HepG2 (cell line): ENCODE measurements around the gene TMCC2. TPM values are rescaled to one million over a fixed set of nuclear protein-coding genes. Genes with fewer than 3 reads are reported as not detected.

Experiments
- AGO2 ChIP-seq: fragments of 200-400 bp; formaldehyde crosslinking; optimal IDR thresholded peaks from 2 replicates; pipeline ENCODE3; 2017; ENCODE audit warnings: mild to moderate bottlenecking, low read depth, low read length, moderate library complexity
- CREM ChIP-seq, 2 experiments: sonication (generic) in 1 of 2; formaldehyde crosslinking in 1 of 2; IDR thresholded peaks; 2 replicates each; pipeline versions ENCODE4 v1.4.0 to v1.6.1; 2016 to 2020; ENCODE audit warnings: antibody characterized with exemption in 1 of 2, mild to moderate bottlenecking in 1 of 2, missing genetic modification reagents in 1 of 2
- ELK4 ChIP-seq: sonication (generic); formaldehyde crosslinking; IDR thresholded peaks from 2 replicates; pipeline ENCODE4 v1.9.0; 2021; ENCODE audit warnings: missing genetic modification reagents, borderline replicate concordance
- GPBP1L1 ChIP-seq: sonication (generic); formaldehyde crosslinking; IDR thresholded peaks from 2 replicates; pipeline ENCODE4 v1.5.0; 2020; ENCODE audit warnings: mild to moderate bottlenecking, missing genetic modification reagents
- HHEX ChIP-seq: IDR thresholded peaks from 2 replicates; pipeline ENCODE4 v1.6.1; 2016; ENCODE audit warnings: control low read depth
- HIVEP1 ChIP-seq: sonication (generic); formaldehyde crosslinking; IDR thresholded peaks from 2 replicates; pipeline ENCODE4 v1.4.0; 2020; ENCODE audit warnings: mild to moderate bottlenecking, missing genetic modification reagents
- HMG20A ChIP-seq: IDR thresholded peaks from 2 replicates; pipeline ENCODE4 v1.6.1; 2016; ENCODE audit warnings: borderline replicate concordance
- MAFK ChIP-seq, 2 experiments: IDR thresholded peaks in 1 of 2; conservative IDR thresholded peaks in 1 of 2; 2 replicates each; pipeline ENCODE4 v1.6.1; 2011; ENCODE audit warnings: improper control_type of control experiment in 2 of 2, low read length in 2 of 2
- MLXIP ChIP-seq: sonication (generic); formaldehyde crosslinking; IDR thresholded peaks from 2 replicates; pipeline ENCODE4 v1.9.0; 2021; ENCODE audit warnings: missing genetic modification reagents, borderline replicate concordance
- NCOA2 ChIP-seq: sonication (generic); formaldehyde crosslinking; IDR thresholded peaks from 2 replicates; pipeline ENCODE4 v1.8.0; 2022; ENCODE audit warnings: inconsistent platforms
- NFYC ChIP-seq: IDR thresholded peaks from 2 replicates; pipeline ENCODE4 v1.6.1; 2016; ENCODE audit warnings: missing genetic modification reagents, missing compliant biosample characterization
- REST ChIP-seq, 2 experiments: IDR thresholded peaks; 2 replicates each; pipeline ENCODE4 v1.6.1; 2011 to 2012; ENCODE audit warnings: low read length in 2 of 2, borderline replicate concordance in 1 of 2, low read depth in 1 of 2, mild to moderate bottlenecking in 1 of 2, moderate library complexity in 1 of 2
- SKIL ChIP-seq: sonication (generic); formaldehyde crosslinking; IDR thresholded peaks from 2 replicates; pipeline ENCODE4 v1.8.0; 2022; ENCODE audit warnings: missing genetic modification reagents, mild to moderate bottlenecking, moderate library complexity, borderline replicate concordance
- TCF7L2 ChIP-seq: IDR thresholded peaks from 2 replicates; pipeline ENCODE4 v1.6.1; 2011; ENCODE audit warnings: mild to moderate bottlenecking, low read depth, low read length, moderate library complexity
- ZFX ChIP-seq: sonication (generic); formaldehyde crosslinking; IDR thresholded peaks from 2 replicates; pipeline ENCODE4 v1.4.0; 2020; ENCODE audit warnings: mild to moderate bottlenecking, low read depth, missing genetic modification reagents, moderate library complexity
- ZNF317 ChIP-seq: sonication (generic); formaldehyde crosslinking; IDR thresholded peaks from 2 replicates; pipeline ENCODE4 v1.5.0; 2020; ENCODE audit warnings: mild to moderate bottlenecking, missing genetic modification reagents
- polyA plus RNA-seq, 8 experiments: library from polyadenylated mRNA; depleted of rRNA in 3 of 8; stranded (reverse) in 7 of 8; unstranded in 1 of 8; fragments of >200 nt; fragmentation: Illumina TruSeq in 4 of 8; extraction: Trizol in 4 of 8; gene quantifications; 2 replicates each; pipeline versions ENCODE4 v1.2.1 to v1.2.3, GENCODE V29; 2011 to 2016; ENCODE audit warnings: low read depth in 4 of 8, missing spikeins in 1 of 8, mixed read lengths in 1 of 8; ENCODE audit not compliant: insufficient read depth in 1 of 8
- total RNA-seq, 5 experiments: library from RNA; depleted of rRNA; stranded (reverse); fragments of >200 nt; fragmentation: Illumina TruSeq; extraction: Trizol; gene quantifications; 2 replicates each; pipeline ENCODE4 v1.2.3, GENCODE V29; 2016; ENCODE audit warnings: low read depth in 1 of 5

The TMCC2 gene
- total and polyA plus RNA-seq, 2 of the 13 experiments (the other 11 are each of a cell fraction or from before 2014, with no cell fraction given): 0.12 to 0.24 TPM

- TF ChIP-seq NFYC (CRISPR knock-in tag) (peak; percentile 73), GPBP1L1 (no peak), ZNF317 (CRISPR knock-in tag) (no peak), HHEX (CRISPR knock-in tag) (peak; percentile 76), SKIL (0 out of 2 replicates have a peak, but pooled peaks have one; percentile 24), ELK4 (CRISPR knock-in tag) (no peak), NCOA2 (CRISPR knock-in tag) (0 out of 2 replicates have a peak, but pooled peaks have one; percentile 27), HMG20A (CRISPR knock-in tag) (peak; percentile 27; the same call in 1 of the 2 replicates), REST (IDR thresholded peaks at IDR 0.05; ENCODE audit: borderline replicate concordance in 1 of 2, low read depth in 1 of 2, low read length in 2 of 2) (peak in 1 of 2 experiments; percentile 21; a peak in 1 of 4 replicates), TCF7L2 (peak; percentile 61; the same call in 1 of the 2 replicates), HIVEP1 (CRISPR knock-in tag) (no peak), MAFK (conservative IDR thresholded peaks at IDR 0.05 in 1 of 2, IDR thresholded peaks at IDR 0.05 in 1 of 2; ENCODE audit: low read length in 2 of 2) (no peak), CREM (IDR thresholded peaks at IDR 0.05) (peak; percentile 35; the same call in 1 of the 2 replicates), CREM (CRISPR knock-in tag; IDR thresholded peaks at IDR 0.05) (no peak), ZFX (0 out of 2 replicates have a peak, but pooled peaks have one; percentile 2), MLXIP (no peak), AGO2 (no peak)
These were observed 90.7 kb downstream of the TMCC2 start (continued) for GRCh38 chr1:205318231-205318991.
